IPS-18c (cell line): ENCODE data around the gene GSTK1.
A peak's percentile ranks its signal among the peaks of the same experiment; 100 is the strongest.
"Not testable (repeated sequence)": the region's sequence is repeated elsewhere in the genome, so short reads cannot be mapped to it uniquely, and the experiment has no call there.

ENCODE experiments used
- H3K4me3 ChIP-seq: 2 replicates; pipeline ENCODE4 v1.7.0; 2013; ENCODE audit warnings: low read depth, mild to moderate bottlenecking, low read length, moderate library complexity; ENCODE audit not compliant: insufficient read depth
- H3K9me3 ChIP-seq: one replicate; pipeline ENCODE4 v1.6.1; 2013; ENCODE audit warnings: mild to moderate bottlenecking, low read length, moderate library complexity; ENCODE audit not compliant: control insufficient read depth, insufficient read depth

Gene GSTK1

GRCh38 chr7:143263266-143264195 lies at the start of gene GSTK1:
GSTK1 (plus strand) TSS chr7:143263441; CDS start chr7:143263514, 73 bp downstream.
- H3K9me3 ChIP-seq, result no peaks in the 10 kb centered on the region
- peak within 1 kb of the TSS; percentile 95 for H3K4me3 ChIP-seq

GRCh38 chr7:143213478-143213877 lies 49.8 kb upstream of the GSTK1 start:
- H3K9me3 ChIP-seq, H3K4me3 ChIP-seq: not testable (repeated sequence)

GRCh38 chr7:143214789-143215679 lies 48.2 kb upstream of the GSTK1 start:
- H3K4me3 ChIP-seq, result no peak overlapping the region
- peaks cover 3% of the 10 kb centered on the region for H3K9me3 ChIP-seq

GRCh38 chr7:143216151-143216550 lies 47.1 kb upstream of the GSTK1 start:
- H3K9me3 ChIP-seq, result peaks cover under 1% of the 10 kb centered on the region
- no peak overlapping the region for H3K4me3 ChIP-seq

GRCh38 chr7:143216686-143217085 lies 46.6 kb upstream of the GSTK1 start:
- no peak overlapping the region for H3K4me3 ChIP-seq
- no peaks in the 10 kb centered on the region for H3K9me3 ChIP-seq

- H3K9me3 ChIP-seq, result no peaks in the 10 kb centered on the region
- H3K4me3 ChIP-seq, result no peak overlapping the region
These were observed 45.4 kb upstream of the GSTK1 start for GRCh38 chr7:143217806-143218205.

- no peak overlapping the region for H3K4me3 ChIP-seq
- no peaks in the 10 kb centered on the region for H3K9me3 ChIP-seq
These were observed 42.0 kb upstream of the GSTK1 start for GRCh38 chr7:143221286-143221685.

GRCh38 chr7:143221737-143222136 lies 41.5 kb upstream of the GSTK1 start, which contains the start of gene TAS2R40:
TAS2R40 (plus strand) TSS chr7:143222037; CDS start chr7:143222079, 42 bp downstream.
- H3K4me3 ChIP-seq, result no peak within 1 kb of the TSS
- H3K9me3 ChIP-seq, result no peaks in the 10 kb centered on the region

- no peak overlapping the region for H3K4me3 ChIP-seq
These were observed 40.5 kb upstream of the GSTK1 start for GRCh38 chr7:143222782-143223181.

GRCh38 chr7:143223784-143224183 lies 39.5 kb upstream of the GSTK1 start:
- H3K9me3 ChIP-seq, result no peaks in the 10 kb centered on the region
- H3K4me3 ChIP-seq, result no peak overlapping the region

More at GRCh38 chr7:143222782-143223181, 40.5 kb upstream of the GSTK1 start:
- H3K9me3 ChIP-seq, result no peaks in the 10 kb centered on the region

- no peaks in the 10 kb centered on the region for H3K9me3 ChIP-seq
These were observed 38.2 kb upstream of the GSTK1 start for GRCh38 chr7:143225047-143225446.

GRCh38 chr7:143227806-143228205 lies 35.4 kb upstream of the GSTK1 start:
- no peaks in the 10 kb centered on the region for H3K9me3 ChIP-seq
- no peak overlapping the region for H3K4me3 ChIP-seq

More at GRCh38 chr7:143225047-143225446, 38.2 kb upstream of the GSTK1 start:
- no peak overlapping the region for H3K4me3 ChIP-seq

- H3K4me3 ChIP-seq, result no peak overlapping the region
- H3K9me3 ChIP-seq, result no peaks in the 10 kb centered on the region
These were observed 34.0 kb upstream of the GSTK1 start for GRCh38 chr7:143229054-143229790.

GRCh38 chr7:143230602-143231457 lies 32.4 kb upstream of the GSTK1 start:
- Histone ChIP-seq H3K4me3 (no peak overlapping the region), H3K9me3 (no peaks in the 10 kb centered on the region)

- no peaks in the 10 kb centered on the region for H3K9me3 ChIP-seq
- no peak overlapping the region for H3K4me3 ChIP-seq
These were observed 29.3 kb upstream of the GSTK1 start for GRCh38 chr7:143233816-143234532.

GRCh38 chr7:143234533-143234875 lies 28.7 kb upstream of the GSTK1 start:
- Histone ChIP-seq H3K4me3 (no peak overlapping the region), H3K9me3 (no peaks in the 10 kb centered on the region)
